GM03348 (cell line): Measurements from ENCODE around the gene MKLN1.

Experiments
- DNase-seq: peaks from one replicate; pipeline ENCODE4 v3.0.0; 2012; ENCODE audit warnings: low spot score

MKLN1 gene

DNA sequence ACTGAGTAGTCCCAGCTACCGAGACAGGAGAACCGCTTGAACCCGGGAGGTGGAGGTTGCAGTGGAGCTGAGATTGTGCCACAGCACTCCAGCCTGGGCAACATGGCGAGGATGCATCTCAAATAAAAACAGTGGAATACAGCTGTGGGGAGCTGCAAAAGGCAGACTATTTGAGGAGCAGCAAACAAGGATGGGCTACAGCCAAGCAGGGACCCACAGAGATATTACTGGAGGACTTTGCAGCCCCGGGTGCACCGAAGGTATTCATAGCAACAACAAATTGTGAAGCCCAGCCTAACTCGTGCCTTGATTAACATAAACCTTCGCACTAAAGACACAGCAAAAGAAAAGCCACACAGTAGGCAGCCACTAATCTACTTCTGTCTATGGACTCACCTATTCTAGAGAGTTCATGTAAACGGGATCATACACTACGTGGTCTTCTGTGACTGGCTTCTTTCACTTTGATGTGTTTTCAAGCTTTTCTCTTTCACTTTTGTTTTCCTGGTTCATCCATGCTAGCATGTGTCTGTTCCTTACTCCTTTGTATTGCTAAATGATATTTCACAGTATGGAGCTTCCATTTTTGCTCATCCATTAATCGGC, 194.8 kb downstream of the MKLN1 start:
- no peak for DNase-seq

DNA sequence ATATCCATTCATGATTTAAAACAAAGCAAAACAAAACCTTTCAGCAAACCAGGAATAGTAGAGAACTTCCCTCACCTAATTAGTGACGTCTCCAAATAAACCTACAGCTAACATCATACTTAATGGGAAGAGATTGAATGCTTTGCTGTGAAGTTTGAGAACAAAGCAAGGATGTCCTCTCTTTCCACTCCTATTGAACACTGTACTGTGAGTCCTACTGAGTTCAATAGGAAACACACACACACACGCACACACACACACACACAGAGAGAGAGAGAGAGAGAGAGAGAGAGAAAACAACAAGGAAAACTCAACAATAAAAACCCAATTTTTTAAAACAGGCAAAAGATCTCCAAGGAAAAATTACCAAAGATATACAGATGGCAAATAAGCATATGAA, 196.4 kb downstream of the MKLN1 start:
- DNase-seq, result no peak

DNA sequence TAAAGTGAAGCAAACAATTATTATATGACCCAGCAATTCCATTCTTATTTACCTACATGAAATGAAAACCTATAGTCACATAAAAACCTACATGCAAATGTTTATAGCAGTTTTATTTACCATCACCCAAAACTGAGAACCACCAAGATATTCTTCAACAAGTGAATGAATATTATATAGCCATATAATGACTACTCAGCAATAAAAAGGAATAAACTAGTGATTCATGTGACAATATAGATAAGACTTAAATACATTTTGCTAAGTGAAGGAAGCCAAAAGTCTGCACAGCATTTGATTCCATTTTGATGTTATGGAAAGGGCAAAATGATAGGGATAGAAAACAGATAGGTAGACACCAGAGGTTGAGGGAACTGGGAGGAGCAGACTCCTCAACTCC, 197.0 kb downstream of the MKLN1 start:
- no peak for DNase-seq

DNA sequence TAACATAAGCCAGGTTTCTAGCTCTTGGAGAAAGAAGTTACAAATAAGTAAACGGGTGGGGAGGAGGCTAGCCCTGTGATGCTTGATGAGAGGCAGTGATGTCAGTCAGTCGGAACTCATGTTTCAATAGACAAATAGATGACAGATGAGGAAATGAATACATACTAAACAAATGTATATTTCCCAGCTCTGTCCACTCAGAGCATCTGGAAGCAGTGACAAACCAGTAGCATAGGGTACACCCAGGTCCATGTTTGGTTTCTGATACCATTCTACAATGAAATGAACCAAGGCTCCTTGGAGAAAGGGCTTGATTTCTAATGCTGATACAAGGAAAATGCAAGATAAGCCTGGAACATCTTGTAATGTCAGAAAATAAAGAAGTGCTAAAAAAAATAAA, 198.1 kb downstream of the MKLN1 start:
- DNase-seq, result no peak

DNA sequence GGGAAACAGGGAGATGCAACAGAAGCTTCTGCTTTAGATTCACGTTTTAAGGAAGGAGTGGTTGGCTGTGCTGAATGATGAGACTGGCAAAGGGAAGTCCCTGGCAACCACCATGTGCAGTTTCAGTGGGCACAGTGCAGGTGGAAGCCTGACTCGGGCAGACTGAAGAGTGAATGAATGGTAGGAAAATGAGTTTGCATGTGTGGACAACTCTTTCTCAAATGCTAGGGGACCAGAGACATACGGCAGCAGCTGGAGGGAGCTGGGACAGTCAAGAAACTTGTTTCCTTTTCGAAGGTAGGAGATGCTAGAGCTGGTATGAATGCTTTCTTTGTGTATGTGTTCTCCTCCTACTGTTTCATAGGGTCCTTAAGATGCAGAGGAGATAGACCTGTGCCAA, 199.8 kb downstream of the MKLN1 start:
- no peak for DNase-seq

DNA sequence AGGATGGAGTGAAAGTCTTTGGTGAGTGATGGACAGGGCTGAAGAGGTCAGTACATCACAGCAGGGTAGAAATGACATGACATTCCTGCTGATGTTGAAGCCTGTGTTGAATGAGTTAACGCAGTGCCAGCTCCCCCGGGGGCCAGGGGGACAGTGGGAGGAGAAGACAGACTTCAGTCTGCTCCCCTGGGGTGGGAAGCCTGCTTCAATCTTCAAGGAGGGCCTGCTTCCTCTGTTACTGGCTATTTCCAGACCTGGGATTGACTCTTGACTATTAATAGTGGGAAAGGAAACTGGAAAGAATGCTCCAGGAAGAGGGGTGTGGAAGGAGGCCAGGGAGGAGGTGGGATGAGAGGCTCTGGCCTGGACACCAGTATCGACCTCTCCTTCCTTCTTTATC, 201.5 kb downstream of the MKLN1 start:
- DNase-seq, result no peak

DNA sequence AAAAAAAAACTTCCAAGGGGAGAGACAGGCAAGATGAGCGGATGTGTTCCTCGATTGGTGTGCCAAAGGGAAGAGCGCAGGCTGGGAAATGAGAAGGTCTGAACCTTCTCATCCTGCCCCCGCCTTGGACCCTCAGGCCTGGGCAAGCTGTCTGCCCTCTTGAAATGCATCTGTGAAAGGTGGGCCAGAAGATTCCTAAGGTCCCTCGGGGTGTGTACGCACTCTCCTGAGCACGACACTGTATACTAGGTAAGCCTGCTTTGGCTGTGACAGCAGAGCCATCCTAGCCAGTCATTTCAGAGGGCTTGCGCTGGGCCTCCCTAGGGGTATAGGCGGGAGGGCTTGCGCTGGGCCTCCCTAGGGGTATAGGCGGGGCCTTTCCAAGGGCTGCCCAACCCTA, 201.9 kb downstream of the MKLN1 start:
- DNase-seq, result no peak

DNA sequence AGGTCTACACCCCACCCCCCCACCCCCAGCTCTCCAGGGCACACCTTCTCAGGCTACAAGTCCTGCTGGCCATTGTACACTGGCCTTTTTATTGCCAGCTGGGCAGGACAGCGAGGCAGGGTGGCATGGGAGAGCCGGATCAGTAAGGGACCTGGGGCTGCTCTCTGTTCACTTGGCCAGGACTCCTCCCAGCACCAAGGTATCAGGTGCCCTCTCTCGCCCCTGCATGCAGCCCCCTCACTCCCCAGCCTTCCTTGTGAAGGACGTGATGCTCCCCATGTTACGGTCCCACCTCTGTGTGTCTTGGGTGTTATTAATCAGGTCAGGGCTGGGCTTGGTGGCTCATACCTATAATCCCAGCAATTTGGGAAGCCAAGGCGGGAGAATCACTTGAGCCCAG, 202.5 kb downstream of the MKLN1 start:
- DNase-seq, result no peak

DNA sequence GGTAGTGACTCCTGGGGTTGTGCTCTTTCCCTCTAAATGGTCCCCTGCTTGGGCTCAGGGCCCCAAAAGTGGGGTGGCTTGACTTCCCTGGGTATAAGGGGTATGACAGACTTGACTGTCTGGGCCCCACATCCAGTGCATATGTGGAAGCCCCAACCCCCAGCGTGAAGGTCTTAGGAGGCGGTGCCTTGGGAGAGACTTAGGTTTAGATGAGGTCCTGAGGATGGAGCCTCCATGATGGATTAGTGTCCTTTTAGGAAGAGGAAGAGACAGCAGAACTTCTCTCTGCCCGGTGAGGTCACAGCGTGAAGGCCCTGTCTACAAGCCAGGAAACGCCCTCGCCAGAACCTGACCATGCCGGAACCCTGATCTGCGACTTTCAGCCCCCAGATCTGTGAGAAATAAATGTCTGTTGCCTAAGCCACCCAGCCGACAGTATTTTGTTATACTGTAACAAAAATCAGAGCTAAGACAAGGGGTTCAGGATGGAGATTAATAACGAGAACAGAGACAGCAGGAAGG, 205.0 kb downstream of the MKLN1 start:
- no peak for DNase-seq

DNA sequence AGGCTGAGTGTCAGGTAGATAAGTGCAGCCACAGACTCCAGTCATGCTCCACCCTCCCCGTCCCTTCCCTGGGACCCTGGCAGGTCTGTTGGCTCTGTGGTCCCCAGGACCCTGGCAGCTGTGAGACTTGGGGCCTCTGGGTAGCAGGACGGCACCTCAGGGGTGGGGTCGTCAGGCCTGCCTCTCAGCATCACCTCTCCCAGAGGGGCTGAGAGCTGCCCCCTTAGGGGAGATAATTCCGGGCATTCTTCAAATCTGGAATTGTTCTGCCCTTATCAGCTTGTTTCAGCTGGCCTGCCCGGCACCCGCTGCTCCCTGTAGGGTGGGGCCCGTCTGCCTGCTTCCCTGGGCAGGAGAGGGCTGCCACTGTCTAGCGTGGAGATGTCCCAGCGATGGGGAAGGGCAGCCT, 205.5 kb downstream of the MKLN1 start:
- no peak for DNase-seq

DNA sequence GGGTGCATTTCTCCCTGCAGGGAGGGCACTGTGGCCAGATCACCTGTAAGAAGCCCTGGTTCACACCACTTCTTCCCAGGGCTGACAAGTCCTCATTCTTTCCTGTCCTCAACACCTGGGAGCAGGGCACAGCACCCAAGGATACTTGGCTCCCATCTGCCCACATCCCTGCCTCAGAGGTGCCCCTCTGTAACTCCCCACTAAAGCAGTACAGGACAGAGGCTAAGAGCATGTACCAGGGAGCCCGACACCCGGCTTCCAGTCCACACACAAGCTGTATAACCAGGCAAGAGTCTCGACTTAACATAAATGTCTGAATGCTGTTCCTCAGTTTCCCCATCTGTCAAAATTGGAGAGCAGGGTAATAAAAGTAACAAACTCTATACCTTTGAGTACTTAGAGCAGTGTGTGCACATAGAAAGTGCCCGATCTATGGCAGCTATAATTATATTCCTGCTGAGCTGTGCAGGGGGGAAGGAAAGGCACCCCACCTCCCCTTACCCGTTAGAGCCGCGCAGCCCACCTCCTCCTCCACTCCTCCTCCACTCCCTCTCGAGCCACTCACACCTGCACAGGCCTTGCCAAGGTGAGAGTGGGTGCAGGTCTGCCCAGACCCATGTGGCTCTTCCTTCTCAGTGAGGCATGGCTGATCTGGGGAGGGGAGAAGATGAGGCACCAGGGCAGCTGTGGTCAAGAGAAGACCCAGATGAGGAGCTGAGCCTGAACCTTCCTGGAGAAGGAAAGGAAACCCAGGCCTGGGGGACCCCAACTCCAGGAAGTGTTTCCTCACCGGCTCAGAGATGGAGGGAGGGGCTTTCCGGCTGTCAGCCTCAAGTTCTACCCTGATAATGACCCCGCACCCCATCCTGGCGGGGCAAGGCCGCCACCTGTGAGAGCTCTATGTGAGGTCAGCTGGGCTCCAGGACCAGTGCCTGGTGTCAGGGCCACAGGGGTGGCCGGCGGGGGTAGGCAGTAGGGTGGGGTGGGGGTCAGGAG, 206.2 kb downstream of the MKLN1 start:
- DNase-seq, result no peak

DNA sequence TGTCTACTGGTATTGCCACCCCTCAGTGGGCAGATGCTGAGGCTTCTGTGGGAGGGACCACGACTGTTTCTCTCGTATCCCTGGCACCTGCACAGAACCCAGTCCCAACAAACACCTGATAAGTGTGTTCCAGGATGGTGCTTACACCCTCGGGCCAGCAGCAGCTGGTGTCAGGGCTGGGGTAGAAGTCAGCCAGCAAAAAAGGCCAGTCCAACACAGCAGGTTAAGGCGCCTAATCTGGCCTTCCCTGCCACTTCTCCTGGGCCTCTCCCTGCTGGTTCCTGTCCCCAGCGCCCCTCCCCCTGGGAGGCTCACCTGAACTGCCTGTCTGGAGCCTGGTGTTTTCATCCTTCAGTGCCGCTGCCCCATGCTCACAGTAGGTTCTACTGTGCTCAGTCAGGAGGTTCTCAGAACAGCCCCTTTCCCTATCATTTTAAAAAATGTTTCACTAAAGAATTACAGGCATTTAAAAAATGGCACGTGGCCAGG, 208.7 kb downstream of the MKLN1 start:
- no peak for DNase-seq

DNA sequence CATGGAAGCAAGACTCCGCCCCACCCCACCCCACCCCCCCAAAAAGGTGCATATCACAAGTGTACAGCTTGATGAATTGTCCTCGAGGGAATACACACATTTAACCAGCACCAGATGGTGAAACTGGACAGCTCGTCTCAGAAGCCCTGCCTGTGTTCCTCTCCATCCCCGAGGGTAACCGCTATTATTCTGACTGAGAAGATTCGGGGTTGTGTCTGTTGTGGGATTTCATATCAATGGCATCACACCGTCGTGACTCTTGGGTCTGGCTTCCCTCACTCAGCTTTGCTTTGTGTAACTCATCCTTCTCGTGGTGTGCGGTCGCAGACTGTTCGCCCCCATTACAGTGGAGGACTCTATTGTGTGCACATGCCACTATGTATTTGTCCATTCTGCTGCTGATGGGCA, 209.9 kb downstream of the MKLN1 start:
- DNase-seq, result peak; percentile 82

DNA sequence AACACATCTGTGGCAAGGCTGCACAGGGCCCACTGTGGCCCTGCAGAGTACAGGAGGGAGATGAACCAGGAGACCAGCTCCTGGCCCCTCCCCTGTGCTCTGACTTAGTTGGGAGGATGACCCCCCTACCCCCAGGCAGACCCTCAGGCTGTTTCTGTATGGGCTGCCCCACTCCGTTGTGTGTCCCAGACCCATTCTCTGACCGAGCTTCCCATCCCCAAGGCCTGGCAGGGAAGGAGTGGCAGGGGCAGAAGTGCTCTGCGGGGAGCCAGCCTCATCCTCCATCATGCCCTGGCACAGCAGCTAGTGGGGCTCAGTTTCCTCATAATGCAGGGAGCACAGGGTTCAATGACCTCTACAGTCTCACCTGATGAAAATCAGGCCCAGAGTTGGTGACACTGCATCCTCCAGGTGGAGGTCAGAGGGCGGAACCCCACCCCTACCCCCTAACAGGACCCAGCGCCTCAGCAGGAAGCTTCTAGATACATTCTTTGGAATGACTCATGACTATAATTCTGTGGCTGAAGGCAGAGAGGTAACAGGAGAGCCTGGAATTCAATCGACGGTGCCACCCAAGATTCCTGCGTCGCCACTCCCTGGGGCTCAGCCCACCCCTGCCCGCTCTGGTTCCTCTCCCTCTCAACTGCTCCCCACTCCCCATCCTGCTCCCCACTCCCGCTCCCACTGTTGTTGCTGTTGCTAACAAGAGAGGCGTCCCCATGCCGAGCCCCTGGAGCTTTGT, 210.6 kb downstream of the MKLN1 start:
- DNase-seq, result peak; percentile 79

DNA sequence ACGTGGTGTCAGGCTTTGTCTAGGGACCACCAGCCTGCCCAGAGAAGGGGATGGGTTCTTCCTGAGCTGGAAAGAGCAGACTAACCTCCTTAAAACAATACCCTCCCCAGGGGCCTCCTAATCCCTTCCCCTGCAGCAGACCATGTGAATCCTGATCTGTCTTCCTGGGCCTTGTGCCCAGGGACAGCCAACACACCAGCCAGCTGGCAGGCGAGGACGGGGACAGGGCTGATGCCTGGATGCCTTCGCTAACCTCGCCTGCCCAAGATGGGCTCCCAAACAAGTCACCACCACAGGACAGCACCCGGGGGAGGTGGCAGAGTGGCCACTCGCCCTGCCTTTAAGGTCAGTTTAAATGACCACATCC, 211.1 kb downstream of the MKLN1 start:
- DNase-seq, result peak; percentile 70

DNA sequence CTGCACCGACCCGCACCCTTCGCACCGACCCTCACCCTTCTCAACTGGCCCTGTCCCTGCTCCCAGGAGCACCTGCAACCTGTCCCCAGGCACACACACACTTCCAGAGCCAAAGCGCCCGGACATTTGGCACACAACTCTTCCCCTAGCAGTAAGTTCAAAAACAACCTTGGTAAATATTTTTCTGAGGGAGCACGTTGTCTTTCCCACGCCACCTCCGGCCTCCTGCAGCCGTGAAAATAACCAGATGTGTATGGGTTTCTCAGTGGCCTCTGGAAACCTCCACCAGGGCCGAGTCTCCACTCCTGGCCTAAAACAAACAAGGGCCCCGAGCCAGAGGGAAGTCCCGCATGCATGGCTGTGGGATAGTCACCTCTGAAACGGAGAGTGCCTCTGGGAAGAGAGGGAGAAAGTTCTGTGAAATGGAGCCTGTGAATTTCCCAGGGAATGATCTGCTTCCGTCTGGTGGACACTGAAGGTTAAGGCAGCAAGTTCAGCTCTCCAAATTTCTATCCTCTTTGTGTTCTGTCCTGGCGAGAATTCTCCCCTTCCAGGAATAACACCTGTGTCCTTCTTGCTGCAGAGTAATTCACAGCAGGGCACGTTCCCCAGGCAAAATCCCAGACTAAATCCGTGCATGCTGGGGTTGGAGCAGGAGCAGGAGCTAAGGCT, 213.0 kb downstream of the MKLN1 start:
- DNase-seq, result no peak

DNA sequence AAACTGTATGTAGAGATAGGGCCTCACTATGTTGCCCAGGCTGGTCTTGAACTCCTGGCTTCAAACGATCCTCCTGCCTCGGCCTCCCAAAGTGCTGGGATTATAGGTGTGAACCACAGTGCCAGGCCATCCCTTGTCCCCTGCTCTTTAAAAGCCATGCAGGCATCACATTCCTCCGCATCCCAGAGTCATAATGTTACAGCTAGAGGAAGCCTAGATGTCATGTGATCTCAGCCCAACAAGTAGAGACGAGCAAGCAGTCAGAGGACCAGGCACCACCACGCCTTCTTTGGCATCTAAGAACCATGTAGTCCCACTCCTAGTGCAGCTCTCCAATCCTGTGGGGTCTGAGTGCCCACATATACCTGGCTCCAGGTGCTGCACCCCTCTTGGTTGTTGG, 215.6 kb downstream of the MKLN1 start:
- DNase-seq, result no peak

DNA sequence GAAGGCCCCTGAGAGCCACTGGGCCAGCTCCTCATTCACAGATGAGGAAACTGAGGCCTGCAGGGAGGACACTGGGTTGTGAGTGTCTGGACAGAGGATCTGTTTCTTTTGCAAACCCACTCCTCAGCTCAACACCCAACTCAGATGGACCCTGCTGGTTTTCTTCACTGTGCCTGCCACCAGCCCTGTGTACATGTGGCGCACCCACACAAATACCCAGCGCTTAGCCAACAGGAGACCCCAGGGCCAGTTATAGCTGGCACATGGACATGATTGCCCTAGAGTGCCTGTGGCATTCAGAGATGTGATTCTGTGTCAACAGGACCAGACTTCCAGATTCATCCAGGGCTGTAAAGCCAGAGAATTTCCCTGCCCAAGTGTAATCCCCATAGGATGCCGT, 216.3 kb downstream of the MKLN1 start:
- DNase-seq, result no peak

DNA sequence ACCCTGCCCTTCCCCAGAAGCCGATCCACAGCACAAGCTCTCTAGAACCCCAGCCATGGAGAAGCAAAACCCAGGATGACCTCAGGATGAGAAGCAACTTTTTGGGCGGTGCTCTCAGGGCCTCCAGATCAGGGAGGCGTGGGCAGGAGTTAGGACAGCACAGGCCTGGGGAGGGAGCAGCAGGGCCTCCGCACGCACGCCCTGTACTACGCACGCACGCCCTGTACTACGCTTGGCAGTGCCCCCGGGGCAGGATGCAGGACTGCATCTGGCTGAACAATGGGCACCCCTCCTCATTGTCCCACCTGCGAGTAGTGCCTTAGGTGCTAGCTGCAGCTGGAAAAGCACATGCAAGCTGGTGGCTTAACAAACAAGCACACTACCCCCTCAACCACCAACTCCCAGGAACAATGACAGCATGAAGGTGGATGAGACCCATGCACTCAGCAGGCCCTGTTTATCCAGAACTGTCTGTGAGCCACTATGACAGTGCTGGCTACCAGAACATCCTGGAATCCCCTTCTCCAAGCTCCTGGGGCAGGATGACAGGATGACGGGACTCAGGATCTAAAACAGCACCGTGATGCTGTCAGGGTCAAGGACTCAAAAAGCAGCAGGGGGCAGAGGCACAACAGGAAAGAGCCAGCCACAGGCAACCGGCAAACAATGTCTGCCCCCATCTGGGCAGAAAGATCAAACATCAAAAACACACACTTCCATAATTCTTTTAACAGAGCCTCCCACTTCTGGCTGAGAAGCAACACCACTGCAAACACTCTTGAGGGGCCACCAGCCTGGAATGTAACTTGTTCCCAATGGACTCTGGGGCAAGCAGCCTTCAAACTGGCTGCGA, 217.0 kb downstream of the MKLN1 start:
- peak; percentile 59 for DNase-seq

DNA sequence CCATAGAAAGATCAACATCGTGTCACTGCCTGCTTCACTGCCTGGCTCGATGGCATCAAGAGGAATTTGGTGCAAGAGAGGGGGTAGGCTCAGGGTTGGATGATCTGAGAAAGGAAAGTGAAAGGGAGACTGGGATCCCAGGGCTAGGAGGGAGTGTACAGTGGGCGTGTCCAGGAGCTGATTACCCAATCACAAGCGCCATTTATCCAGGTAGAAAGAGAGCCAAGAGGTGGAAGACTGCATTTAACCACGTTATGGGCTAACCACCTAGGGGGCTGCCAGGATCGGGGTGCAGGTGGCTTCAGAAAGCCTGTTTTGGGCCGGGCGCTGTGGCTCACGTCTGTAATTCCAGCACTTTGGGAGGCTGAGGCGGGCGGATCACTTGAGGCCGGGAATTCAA, 218.4 kb downstream of the MKLN1 start:
- DNase-seq, result no peak
